ENCODE measurements around the gene MTIF3.
A peak's percentile ranks its signal among the peaks of the same experiment; 100 is the strongest.

The MTIF3 gene

GRCh38 chr13:27450921-27451471 lies 632 bp upstream of the MTIF3 start:
- DNase-seq = no peak

GRCh38 chr13:27449081-27449603 lies 1.2 kb downstream of the MTIF3 start:
- no peak for DNase-seq

GRCh38 chr13:27448308-27448707 lies 2.1 kb downstream of the MTIF3 start:
- no peak for DNase-seq

- DNase-seq = no peak
Observed at GRCh38 chr13:27446986-27447583, 3.3 kb downstream of the MTIF3 start.

- no peak for DNase-seq
Observed at GRCh38 chr13:27442797-27443196, 7.6 kb downstream of the MTIF3 start.

GRCh38 chr13:27442071-27442647 lies 8.2 kb downstream of the MTIF3 start:
- DNase-seq = no peak

- no peak for DNase-seq
Observed at GRCh38 chr13:27440408-27440807, 10.0 kb downstream of the MTIF3 start.

GRCh38 chr13:27437126-27437525 lies 13.2 kb downstream of the MTIF3 start:
- DNase-seq = no peak

GRCh38 chr13:27432611-27433210 lies 17.7 kb downstream of the MTIF3 start:
- no peak for DNase-seq

GRCh38 chr13:27432180-27432579 lies 18.2 kb downstream of the MTIF3 start:
- DNase-seq = no peak

- no peak for DNase-seq
Observed at GRCh38 chr13:27428160-27428559, 22.2 kb downstream of the MTIF3 start.

GRCh38 chr13:27427641-27428040 lies 22.7 kb downstream of the MTIF3 start:
- DNase-seq = no peak

- no peak for DNase-seq
Observed at GRCh38 chr13:27425918-27426630, 24.3 kb downstream of the MTIF3 start.

GRCh38 chr13:27425158-27425917 lies 25.0 kb downstream of the MTIF3 start:
- DNase-seq = no peak

GRCh38 chr13:27424246-27425157 lies 25.9 kb downstream of the MTIF3 start, which contains the start of gene GTF3A:
Gene GTF3A (plus strand): TSS chr13:27424619.
- peak; percentile 18 for DNase-seq

GRCh38 chr13:27423333-27423732 lies 27.0 kb downstream of the MTIF3 start:
- DNase-seq = no peak

- DNase-seq = no peak
Observed at GRCh38 chr13:27421101-27421871, 29.1 kb downstream of the MTIF3 start.

- no peak for DNase-seq
Observed at GRCh38 chr13:27419328-27419727, 31.0 kb downstream of the MTIF3 start.

GRCh38 chr13:27415116-27415515 lies 35.2 kb downstream of the MTIF3 start:
- DNase-seq = no peak

GRCh38 chr13:27411341-27411740 lies 39.0 kb downstream of the MTIF3 start:
- DNase-seq = no peak

- no peak for DNase-seq
Observed at GRCh38 chr13:27409013-27409412, 41.4 kb downstream of the MTIF3 start.

Data from NCI-H1417 treated with DMSO at 0.1 percent for 48 hours (cell line).